ENCODE results near the gene PML.

Gene PML

GRCh38 chr15:73983773-73984172 lies 10.7 kb upstream of the PML start:
- no peak for DNase-seq (ENCODE audit: low read depth)
- no peak overlapping the region for H3K4me3 ChIP-seq (ENCODE audit: low read depth, low read length)

DNA sequence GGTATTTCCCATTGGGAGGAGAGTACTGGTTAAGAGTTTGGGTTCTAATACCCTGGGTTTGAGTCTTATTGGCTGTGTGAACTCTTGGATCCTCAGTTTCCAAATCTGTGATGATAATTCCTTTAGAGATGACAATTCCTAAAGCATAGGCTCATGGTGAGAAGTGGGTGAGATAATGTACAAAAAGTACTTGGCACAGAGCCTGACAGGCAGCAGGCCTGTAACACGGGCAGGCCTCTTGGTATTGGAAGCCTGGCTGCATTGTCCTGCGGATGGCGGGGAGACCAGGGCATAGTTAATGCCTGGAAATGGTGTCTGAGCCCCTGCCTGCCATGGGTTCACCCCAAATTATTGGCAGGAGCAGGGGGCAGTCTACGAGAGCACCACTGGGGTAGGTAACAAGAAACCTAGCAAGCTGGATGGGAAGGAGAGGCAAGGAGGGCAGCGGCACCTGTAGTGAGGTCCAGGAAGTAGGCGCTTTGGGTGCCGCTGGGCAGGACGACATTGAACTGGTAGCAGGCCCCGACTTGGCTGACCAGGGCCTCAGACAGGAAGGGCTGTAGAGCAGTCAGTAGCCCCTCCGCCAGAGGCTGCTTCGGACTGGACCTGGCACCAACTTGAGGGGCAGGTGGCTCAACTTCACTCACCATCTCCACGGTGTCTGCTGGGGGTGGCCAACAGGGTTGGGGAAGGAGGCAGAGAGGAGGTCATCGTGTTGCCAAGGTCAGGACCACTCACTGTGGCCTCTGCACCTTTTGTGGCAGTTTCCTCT lies 10.1 kb upstream of the PML start:
- no peak overlapping the region for H3K4me3 ChIP-seq (ENCODE audit: low read depth, low read length)
- DNase-seq (ENCODE audit: low read depth): no peak

DNA sequence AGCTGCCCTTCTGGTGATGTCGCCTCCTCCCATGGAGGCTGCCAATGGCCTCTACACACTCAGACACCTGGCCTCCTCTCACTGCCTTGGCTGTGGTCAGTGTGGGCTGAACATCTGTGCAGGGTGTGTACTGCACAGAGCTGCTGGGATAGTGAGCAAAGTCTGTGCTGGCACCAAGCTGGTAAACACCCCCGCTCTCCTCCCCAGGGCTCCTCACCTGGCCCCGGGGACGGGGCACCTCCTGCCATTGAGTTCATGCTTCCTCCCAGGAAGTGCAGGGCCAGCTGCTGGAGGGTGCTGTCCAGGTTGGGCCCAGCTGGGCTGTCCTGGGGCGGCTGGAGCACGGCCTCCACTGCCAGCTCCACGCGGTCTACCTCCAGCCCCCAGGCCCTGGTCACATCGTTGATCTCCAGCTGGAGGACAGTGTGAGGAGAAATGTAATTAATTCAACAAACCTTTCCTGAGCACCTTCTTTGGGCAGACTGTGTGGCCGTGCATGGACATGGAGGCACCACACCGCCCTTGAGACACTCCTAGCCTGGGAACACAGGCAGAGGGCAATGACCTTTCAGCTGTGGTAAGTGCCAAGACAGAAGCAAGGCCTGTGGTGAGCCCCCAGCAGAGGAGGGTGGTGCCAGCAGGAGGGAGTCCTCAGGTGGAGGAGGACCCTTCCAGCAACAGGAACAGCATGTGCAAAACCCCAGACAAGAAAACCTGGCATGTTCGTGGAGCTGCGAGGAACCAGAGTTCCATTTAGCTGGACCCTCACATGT lies 9.2 kb upstream of the PML start:
- DNase-seq (ENCODE audit: low read depth): no peak
- H3K4me3 ChIP-seq (ENCODE audit: low read depth, low read length): no peak overlapping the region

- DNase-seq (ENCODE audit: low read depth): no peak
- H3K4me3 ChIP-seq (ENCODE audit: low read depth, low read length): no peak overlapping the region
Observed at GRCh38 chr15:73986055-73986775, 8.3 kb upstream of the PML start.

DNA sequence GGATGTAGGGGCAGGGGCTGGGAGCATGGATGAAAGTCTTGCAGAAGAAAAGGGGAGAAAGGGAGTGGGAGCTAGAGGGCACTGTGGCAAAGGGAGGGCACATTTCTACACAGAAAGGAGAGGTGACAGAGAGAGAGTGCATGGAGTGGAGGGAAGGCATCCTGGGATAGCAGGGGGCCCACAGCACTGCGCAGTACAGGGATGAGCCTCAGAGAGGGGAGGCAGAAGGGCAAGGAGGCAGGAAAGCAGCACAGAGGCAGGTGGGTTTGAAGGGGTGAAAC lies 7.8 kb upstream of the PML start:
- no peak for DNase-seq (ENCODE audit: low read depth)
- H3K4me3 ChIP-seq (ENCODE audit: low read depth, low read length): no peak overlapping the region

DNA sequence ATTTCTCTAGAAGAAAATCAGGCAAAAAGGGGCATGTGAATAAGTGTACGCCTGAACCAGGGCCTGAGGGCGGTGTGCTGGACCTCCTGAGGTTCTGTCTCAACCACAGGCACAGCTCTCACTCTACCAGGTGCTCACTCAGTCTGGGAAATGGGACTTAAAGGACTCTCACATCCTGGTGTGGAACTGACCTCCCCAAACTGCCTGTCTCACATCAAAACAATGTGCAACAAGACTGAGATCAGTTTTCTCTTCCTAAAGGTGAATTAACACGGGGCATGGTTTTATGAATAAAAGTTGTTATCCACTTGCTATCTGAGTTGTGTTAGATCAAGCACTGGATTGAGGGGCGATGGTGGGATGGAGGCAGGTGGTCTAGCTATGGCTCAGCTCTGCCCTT lies 7.3 kb upstream of the PML start:
- DNase-seq (ENCODE audit: low read depth): no peak
- H3K4me3 ChIP-seq (ENCODE audit: low read depth, low read length): no peak overlapping the region

DNA sequence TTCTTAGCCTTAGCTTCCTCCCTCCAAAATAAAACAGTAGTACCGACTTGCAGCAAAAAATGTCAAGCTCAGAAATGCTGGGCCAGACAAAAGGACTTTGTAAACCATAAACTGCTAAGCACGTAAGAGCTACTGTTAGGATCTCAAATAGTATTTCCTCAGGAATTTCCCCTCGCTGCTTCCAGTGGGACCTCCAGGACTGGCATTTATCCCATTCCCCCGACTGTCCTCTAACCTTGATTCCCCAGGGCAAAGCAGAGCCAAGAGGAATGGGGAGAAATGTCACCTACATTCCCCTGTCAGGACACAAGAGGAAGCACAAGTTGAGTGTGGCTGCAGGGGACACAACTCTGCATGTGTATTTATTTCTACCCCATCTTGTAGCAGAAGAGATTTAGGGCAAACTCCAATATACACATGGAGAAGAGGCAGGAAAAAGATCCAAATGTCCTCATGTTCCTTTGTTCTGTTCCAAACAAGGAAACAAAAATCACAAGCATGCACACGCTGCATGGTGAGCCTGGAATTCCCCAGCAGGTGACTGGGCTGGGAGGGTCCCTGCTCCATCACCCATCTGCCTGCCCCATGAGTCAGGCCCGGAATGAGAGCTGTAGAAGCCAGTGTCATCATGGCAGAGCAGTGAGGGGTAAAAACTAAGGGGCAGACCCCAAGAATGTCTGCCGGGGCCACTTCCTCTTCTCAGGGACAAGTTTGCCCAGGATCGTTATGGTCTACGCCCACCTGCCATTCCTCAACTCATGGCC lies 6.7 kb upstream of the PML start:
- H3K4me3 ChIP-seq (ENCODE audit: low read depth, low read length): no peak overlapping the region
- no peak for DNase-seq (ENCODE audit: low read depth)

GRCh38 chr15:73988445-73988969 lies 6.0 kb upstream of the PML start:
- no peak overlapping the region for H3K4me3 ChIP-seq (ENCODE audit: low read depth, low read length)
- DNase-seq (ENCODE audit: low read depth): no peak

DNA sequence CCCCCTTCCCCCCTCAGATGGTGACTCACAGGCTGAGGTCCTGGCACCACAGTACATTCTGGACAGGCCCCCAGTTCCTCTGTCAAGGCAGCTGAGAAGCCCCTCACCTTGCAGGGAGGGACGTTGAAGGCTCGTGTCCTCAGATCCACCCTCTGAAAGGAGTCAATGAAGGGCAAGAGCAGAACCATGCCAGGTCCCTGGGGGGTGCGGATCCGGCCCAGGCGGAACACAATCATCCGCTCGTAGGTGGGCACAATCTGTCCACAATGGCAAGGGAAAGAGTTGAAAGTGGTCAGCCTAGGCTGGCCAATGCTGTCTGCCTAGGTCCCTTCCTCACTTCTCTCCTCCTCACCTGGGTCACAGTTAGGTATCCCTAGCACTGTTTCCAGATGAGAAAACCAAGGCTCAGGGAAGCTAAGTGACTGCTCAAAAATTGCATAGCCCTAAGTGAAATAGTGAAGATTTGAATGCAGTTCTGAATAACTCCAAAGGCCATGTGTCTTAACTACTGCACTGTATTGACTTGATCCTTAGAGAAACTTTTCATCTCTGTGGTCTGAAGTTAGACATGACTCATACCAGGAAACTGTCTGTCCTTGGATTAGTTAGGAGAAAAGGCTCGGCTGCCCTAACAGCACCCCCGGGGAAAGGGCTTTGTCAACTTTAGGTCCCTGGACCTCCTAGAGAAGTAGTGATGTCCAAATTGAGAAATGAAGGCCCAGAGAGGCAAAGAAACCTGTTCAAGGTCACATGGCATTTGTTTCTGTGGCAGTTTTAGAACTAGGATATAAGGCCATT lies 5.3 kb upstream of the PML start:
- DNase-seq (ENCODE audit: low read depth): peak; percentile 61
- no peak overlapping the region for H3K4me3 ChIP-seq (ENCODE audit: low read depth, low read length)

- no peak for DNase-seq (ENCODE audit: low read depth)
- H3K4me3 ChIP-seq (ENCODE audit: low read depth, low read length): no peak overlapping the region
Observed at GRCh38 chr15:73990250-73991005, 4.1 kb upstream of the PML start.

DNA sequence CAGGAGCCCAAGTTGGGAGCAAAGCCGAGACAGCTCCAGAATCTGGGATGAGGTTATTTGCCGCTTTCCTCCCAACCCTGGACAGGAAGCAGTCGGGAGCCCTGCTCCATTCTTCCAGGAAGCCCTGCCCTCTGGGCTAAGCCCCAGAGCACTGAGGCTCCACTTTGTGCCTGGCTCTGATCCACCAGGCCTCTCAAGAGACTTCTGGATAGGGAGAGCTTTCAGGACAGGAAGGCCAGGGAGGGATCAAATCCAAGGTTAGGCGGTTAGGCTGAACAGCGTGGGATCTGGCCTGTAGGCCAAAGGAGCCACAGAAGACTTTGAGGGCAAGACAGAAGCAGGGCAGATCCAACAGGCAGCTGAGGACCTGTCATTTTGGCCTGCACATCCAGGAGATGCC lies 3.3 kb upstream of the PML start:
- DNase-seq (ENCODE audit: low read depth): no peak
- H3K4me3 ChIP-seq (ENCODE audit: low read depth, low read length): peak overlapping the region; percentile 61

DNA sequence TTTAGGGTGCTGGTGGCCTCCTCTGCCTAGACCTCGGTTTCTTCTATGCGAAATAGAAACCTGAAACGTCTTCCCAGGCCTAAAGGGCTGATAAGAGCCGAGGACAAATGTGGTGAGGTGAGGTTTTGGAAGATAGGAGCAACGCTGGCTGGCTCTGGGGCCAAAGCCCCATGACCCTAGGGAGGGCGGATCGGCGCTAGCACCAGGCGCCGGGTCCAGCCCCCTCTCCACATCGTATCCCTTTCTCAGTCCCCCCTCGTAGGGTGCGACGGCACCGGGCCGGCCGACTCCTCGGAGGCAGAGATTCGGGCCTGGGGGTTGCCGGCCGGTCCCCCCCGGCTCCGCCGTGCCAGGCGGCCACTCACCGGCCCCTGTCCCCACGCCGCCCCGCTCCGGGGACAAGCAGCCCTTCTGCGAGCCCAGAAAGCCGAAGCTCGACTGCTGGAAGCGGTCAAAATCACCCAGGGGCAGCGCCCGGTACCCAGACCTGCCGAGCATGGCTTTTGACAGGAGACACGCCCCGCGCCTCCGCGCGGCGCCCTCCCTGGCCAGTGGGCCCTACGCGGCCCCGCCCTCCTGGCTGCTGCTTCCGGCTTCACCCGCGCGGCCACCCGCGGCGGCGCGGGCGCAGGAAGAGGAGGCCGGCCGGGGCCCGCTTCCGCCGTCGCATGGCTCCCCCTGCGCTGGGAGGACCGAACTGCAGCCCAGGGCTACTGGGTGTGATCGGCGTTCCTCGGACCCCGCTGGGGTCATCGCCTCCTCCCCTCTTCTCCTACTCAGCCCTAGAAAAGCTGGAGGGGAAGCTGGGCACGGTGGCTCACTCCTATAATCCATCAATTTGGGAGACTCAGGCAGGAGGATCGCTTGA lies 2.6 kb upstream of the PML start, which contains the start of gene STOML1:
STOML1 (minus strand) TSS at position 570 of the 868 bp plus-strand sequence; CDS start at position 498, 72 bp downstream.
- peak; percentile 82 for DNase-seq (ENCODE audit: low read depth)
- H3K4me3 ChIP-seq (ENCODE audit: low read depth, low read length): peak within 1 kb of the TSS; percentile 61

DNA sequence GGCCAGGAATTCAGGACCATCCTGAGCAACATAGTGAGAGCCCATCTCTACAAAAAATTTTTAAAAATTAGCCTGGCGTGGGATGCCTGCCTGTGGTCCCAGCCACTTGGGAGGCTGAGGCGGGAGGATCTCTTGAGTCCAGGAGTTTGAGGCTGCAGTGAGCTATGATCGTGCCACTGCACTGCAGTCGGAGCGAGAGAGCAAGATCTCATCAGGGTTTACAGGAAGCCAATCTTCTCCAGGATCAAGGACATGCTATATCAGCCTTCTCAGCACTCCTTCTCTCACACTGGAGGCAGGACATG lies 2.0 kb upstream of the PML start:
- no peak for DNase-seq (ENCODE audit: low read depth)
- H3K4me3 ChIP-seq (ENCODE audit: low read depth, low read length): peak overlapping the region; percentile 14

- H3K4me3 ChIP-seq (ENCODE audit: low read depth, low read length): peak overlapping the region; percentile 91
- no peak for DNase-seq (ENCODE audit: low read depth)
Observed at GRCh38 chr15:73993211-73993994, 1.1 kb upstream of the PML start.

GRCh38 chr15:73994912-73995622 lies 551 bp downstream of the PML start:
- no peak for DNase-seq (ENCODE audit: low read depth)
- H3K4me3 ChIP-seq (ENCODE audit: low read depth, low read length): peak overlapping the region; percentile 91

DNA sequence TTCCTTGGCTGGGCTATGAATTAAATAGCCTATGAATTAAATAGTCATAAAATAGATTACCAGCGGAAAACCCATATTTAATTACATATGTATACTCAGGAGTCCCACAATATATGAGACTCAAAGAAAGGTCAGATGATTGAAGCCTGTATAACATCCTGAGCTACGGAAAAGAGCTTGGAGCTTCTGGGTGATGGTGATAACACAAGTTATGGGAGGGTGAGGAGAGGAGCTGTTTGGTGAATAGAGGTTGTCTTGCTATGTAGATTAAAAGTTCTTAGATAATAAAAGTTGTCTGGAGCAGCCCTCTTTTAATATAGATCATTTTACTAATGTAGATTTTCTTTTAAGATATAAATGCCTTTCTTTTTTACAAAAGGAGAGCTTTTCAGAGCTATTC lies 1.8 kb downstream of the PML start:
- peak overlapping the region; percentile 91 for H3K4me3 ChIP-seq (ENCODE audit: low read depth, low read length)
- no peak for DNase-seq (ENCODE audit: low read depth)
